KMS-11 (cell line): Measurements from ENCODE around the gene SLC24A3.

Source experiments
- H2AFZ ChIP-seq: fragments of 200-600 bp; sonication (generic); 2 replicates; pipeline ENCODE4 v1.6.1; 2016; ENCODE audit warnings: antibody characterized with exemption, mixed run types, low read depth
- H3K27ac ChIP-seq: fragments of 200-600 bp; sonication (generic); 2 replicates; pipeline ENCODE4 v1.6.1; 2016; ENCODE audit warnings: mild to moderate bottlenecking, mixed run types
- H3K27me3 ChIP-seq: fragments of 200-600 bp; sonication (generic); 2 replicates; pipeline ENCODE4 v1.6.1; 2017; ENCODE audit warnings: mild to moderate bottlenecking, low read depth, mixed run types, moderate library complexity; ENCODE audit not compliant: insufficient read depth
- H3K36me3 ChIP-seq: fragments of 200-600 bp; sonication (generic); 2 replicates; pipeline ENCODE4 v1.6.1; 2017; ENCODE audit warnings: mild to moderate bottlenecking, mixed run types; ENCODE audit not compliant: insufficient read depth
- H3K4me1 ChIP-seq: fragments of 200-600 bp; sonication (generic); 2 replicates; pipeline ENCODE4 v1.6.1; 2016; ENCODE audit warnings: mild to moderate bottlenecking, low read depth, mixed run types; ENCODE audit not compliant: poor library complexity, severe bottlenecking
- H3K4me2 ChIP-seq: fragments of 200-600 bp; sonication (generic); 2 replicates; pipeline ENCODE4 v1.7.0; 2016; ENCODE audit warnings: mild to moderate bottlenecking, mixed run types
- H3K4me3 ChIP-seq: fragments of 200-600 bp; sonication (generic); IDR thresholded peaks from 2 replicates; pipeline ENCODE4 v1.6.1; 2017; ENCODE audit warnings: low read depth, low read length, mixed read lengths; ENCODE audit not compliant: insufficient read depth
- H3K79me2 ChIP-seq: fragments of 200-600 bp; sonication (generic); 2 replicates; pipeline ENCODE4 v1.6.1; 2016; ENCODE audit warnings: low read depth, mixed run types; ENCODE audit not compliant: insufficient read depth
- H3K9ac ChIP-seq: fragments of 200-600 bp; sonication (generic); 2 replicates; pipeline ENCODE4 v1.6.1; 2016; ENCODE audit warnings: mild to moderate bottlenecking, mixed run types
- H4K20me1 ChIP-seq: fragments of 200-600 bp; sonication (generic); 2 replicates; pipeline ENCODE4 v1.6.1; 2016; ENCODE audit warnings: mild to moderate bottlenecking, mixed run types; ENCODE audit not compliant: insufficient read depth
- CTCF ChIP-seq: fragments of 200-600 bp; sonication (generic); conservative IDR thresholded peaks from 2 replicates; pipeline ENCODE4 v1.6.1; 2017; ENCODE audit warnings: low read depth, mild to moderate bottlenecking, antibody characterized with exemption, low read length, moderate library complexity, mixed read lengths

Gene SLC24A3

GRCh38 chr20:19564261-19564660, 351.8 kb downstream of the SLC24A3 start:
- no peak for TF ChIP-seq CTCF
- Histone ChIP-seq H3K4me3 (no peak overlapping the region), H3K79me2 (no peaks in the 10 kb centered on the region), H3K4me1 (no peaks in the 10 kb centered on the region), H3K4me2 (no peak overlapping the region), H3K36me3 (no peaks in the 10 kb centered on the region), H3K27ac (no peak overlapping the region), H4K20me1 (no peaks in the 10 kb centered on the region), H3K27me3 (no peaks in the 10 kb centered on the region), H2AFZ (no peak overlapping the region), H3K9ac (no peak overlapping the region)

- Histone ChIP-seq H3K36me3 (no peaks in the 10 kb centered on the region), H3K4me3 (no peak overlapping the region), H4K20me1 (no peaks in the 10 kb centered on the region), H3K27ac (no peak overlapping the region), H3K4me2 (no peak overlapping the region), H3K79me2 (no peaks in the 10 kb centered on the region), H3K4me1 (no peaks in the 10 kb centered on the region), H3K27me3 (no peaks in the 10 kb centered on the region), H3K9ac (no peak overlapping the region), H2AFZ (no peak overlapping the region)
- TF ChIP-seq CTCF, result no peak
Observed at GRCh38 chr20:19565736-19566135, 353.3 kb downstream of the SLC24A3 start.

- Histone ChIP-seq H2AFZ (no peak overlapping the region), H3K4me1 (no peaks in the 10 kb centered on the region), H4K20me1 (no peaks in the 10 kb centered on the region), H3K36me3 (no peaks in the 10 kb centered on the region), H3K4me3 (no peak overlapping the region), H3K4me2 (no peak overlapping the region), H3K27me3 (no peaks in the 10 kb centered on the region), H3K27ac (no peak overlapping the region), H3K79me2 (no peaks in the 10 kb centered on the region), H3K9ac (no peak overlapping the region)
- no peak for TF ChIP-seq CTCF
Observed at GRCh38 chr20:19566226-19566945, 353.9 kb downstream of the SLC24A3 start.

GRCh38 chr20:19568128-19568527, 355.7 kb downstream of the SLC24A3 start:
- Histone ChIP-seq H3K4me1 (no peaks in the 10 kb centered on the region), H2AFZ (no peak overlapping the region), H3K36me3 (no peaks in the 10 kb centered on the region), H4K20me1 (no peaks in the 10 kb centered on the region), H3K9ac (no peak overlapping the region), H3K27ac (no peak overlapping the region), H3K4me2 (no peak overlapping the region), H3K4me3 (no peak overlapping the region), H3K79me2 (no peaks in the 10 kb centered on the region), H3K27me3 (no peaks in the 10 kb centered on the region)
- TF ChIP-seq CTCF, result no peak
